ENCODE results near the gene ACAA2.

DNA sequence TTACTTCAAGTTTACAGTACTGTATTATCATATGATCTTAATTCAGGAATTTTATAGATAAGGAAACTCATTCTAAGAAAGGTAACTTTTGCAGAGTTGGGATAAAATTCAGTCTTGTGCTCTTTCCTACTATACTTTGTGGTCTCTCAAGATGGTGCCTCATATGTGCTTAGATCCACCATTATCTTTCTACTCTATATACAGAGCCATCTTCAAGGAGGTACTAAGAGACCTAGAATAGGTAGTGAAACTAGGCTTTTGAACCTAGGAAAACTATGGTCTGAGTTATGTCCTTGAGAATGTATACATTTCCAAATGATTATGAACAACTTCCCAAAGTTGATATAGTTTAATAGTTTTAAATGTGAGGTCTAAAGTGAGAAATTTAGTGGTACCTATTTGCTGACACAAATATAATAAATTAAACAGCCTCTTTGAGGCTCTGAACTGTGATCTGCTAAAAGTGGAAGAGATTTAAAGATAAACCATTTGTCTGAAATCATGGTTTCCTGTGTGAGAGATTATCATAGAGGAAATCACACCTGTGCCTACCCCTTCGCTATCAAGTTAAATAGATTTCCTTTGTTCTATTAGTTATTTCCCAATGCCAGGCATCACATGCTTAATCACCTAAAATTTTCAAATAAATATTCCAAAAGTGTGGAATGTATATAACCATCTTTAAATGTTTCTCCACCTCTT is 27.2 kb downstream of the ACAA2 start:
- TF ChIP-seq CTCF (conservative IDR thresholded peaks at IDR 0.05; ENCODE audit: low read depth, low read length) (no peak), EZH2phosphoT487 (IDR thresholded peaks at IDR 0.05; ENCODE audit: borderline replicate concordance, low read length) (no peak)
